ENCODE results near the gene ZNF789.

DNA sequence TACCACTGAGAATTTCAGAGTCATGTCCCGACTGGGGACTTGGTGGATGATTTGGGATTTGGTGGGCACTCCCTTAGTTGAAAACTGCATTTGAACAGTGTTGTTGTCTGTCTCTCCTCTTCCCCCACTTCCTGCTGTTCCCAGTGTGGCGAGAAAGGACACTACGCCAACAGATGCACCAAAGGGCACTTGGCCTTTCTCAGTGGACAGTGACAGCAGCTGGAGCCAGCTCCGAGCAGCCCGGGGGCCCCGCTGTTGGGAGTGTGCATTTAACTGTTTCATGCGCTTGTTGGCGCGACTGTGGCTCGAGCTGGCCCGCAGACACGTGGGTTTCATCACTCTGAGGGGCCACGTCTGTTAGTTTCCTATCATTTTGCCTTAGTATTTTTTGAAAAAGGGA is 16.4 kb upstream of the ZNF789 start:
- TF ChIP-seq CTCF (IDR thresholded peaks at IDR 0.05) (no peak), MAX (IDR thresholded peaks at IDR 0.05; ENCODE audit: low read depth) (no peak)
